Germinal center (tissue), 1 donor: ENCODE data around the gene ADAMTS19.
"Not testable (repeated sequence)": the region's sequence is repeated elsewhere in the genome, so short reads cannot be mapped to it uniquely, and the experiment has no call there.

Experiments used
- DNase-seq: peaks from one replicate; pipeline ENCODE4 v3.0.0; 2012; ENCODE audit warnings: mixed read lengths, low spot score

ADAMTS19 gene

GRCh38 chr5:129459777-129460671 lies at the start of gene ADAMTS19:
ADAMTS19 (plus strand) TSS chr5:129460298; CDS start chr5:129460392, 94 bp downstream.
- peak; percentile 44 for DNase-seq

- DNase-seq, result no peak
These were observed 49.6 kb upstream of the ADAMTS19 start for GRCh38 chr5:129410488-129410887.

GRCh38 chr5:129412721-129413120 lies 47.4 kb upstream of the ADAMTS19 start:
- no peak for DNase-seq

- DNase-seq, result no peak
These were observed 46.5 kb upstream of the ADAMTS19 start for GRCh38 chr5:129413570-129413969.

- DNase-seq, result no peak
These were observed 40.8 kb upstream of the ADAMTS19 start for GRCh38 chr5:129419292-129419691.

GRCh38 chr5:129425031-129425430 lies 35.1 kb upstream of the ADAMTS19 start:
- no peak for DNase-seq

- no peak for DNase-seq
These were observed 34.0 kb upstream of the ADAMTS19 start for GRCh38 chr5:129426071-129426470.

GRCh38 chr5:129428636-129429035 lies 31.5 kb upstream of the ADAMTS19 start:
- DNase-seq, result not testable (repeated sequence)

GRCh38 chr5:129431406-129431805 lies 28.7 kb upstream of the ADAMTS19 start:
- no peak for DNase-seq

- DNase-seq, result no peak
These were observed 21.8 kb upstream of the ADAMTS19 start for GRCh38 chr5:129438322-129438721.

GRCh38 chr5:129440424-129440823 lies 19.7 kb upstream of the ADAMTS19 start:
- no peak for DNase-seq

GRCh38 chr5:129441096-129441495 lies 19.0 kb upstream of the ADAMTS19 start:
- DNase-seq, result no peak

- DNase-seq, result no peak
These were observed 14.7 kb upstream of the ADAMTS19 start for GRCh38 chr5:129445379-129445778.

- no peak for DNase-seq
These were observed 12.1 kb upstream of the ADAMTS19 start for GRCh38 chr5:129447968-129448367.

GRCh38 chr5:129448654-129449053 lies 11.4 kb upstream of the ADAMTS19 start:
- DNase-seq, result no peak

GRCh38 chr5:129454461-129454860 lies 5.6 kb upstream of the ADAMTS19 start:
- no peak for DNase-seq

- no peak for DNase-seq
These were observed 685 bp upstream of the ADAMTS19 start for GRCh38 chr5:129459450-129459776.

- DNase-seq, result peak; percentile 6
These were observed 506 bp downstream of the ADAMTS19 start for GRCh38 chr5:129460672-129460935.

GRCh38 chr5:129460936-129461710 lies 1.0 kb downstream of the ADAMTS19 start:
- DNase-seq, result peak; percentile 61

- no peak for DNase-seq
These were observed 1.7 kb downstream of the ADAMTS19 start for GRCh38 chr5:129461711-129462332.

GRCh38 chr5:129465776-129466344 lies 5.8 kb downstream of the ADAMTS19 start:
- no peak for DNase-seq

GRCh38 chr5:129474544-129474943 lies 14.4 kb downstream of the ADAMTS19 start:
- DNase-seq, result no peak

- DNase-seq, result no peak
These were observed 16.7 kb downstream of the ADAMTS19 start for GRCh38 chr5:129476751-129477150.
